GM19397 (cell line): ENCODE results near the gene VEGFA.
"Not testable (repeated sequence)": the region's sequence is repeated elsewhere in the genome, so short reads cannot be mapped to it uniquely, and the experiment has no call there.

Source experiments
- ATAC-seq: cut with Tn5 transposase; IDR thresholded peaks from one replicate; pipeline ENCODE4 v1.9.1; 2021; ENCODE audit warnings: mild to moderate bottlenecking, moderate library complexity; ENCODE audit not compliant: unreplicated experiment

VEGFA gene

DNA sequence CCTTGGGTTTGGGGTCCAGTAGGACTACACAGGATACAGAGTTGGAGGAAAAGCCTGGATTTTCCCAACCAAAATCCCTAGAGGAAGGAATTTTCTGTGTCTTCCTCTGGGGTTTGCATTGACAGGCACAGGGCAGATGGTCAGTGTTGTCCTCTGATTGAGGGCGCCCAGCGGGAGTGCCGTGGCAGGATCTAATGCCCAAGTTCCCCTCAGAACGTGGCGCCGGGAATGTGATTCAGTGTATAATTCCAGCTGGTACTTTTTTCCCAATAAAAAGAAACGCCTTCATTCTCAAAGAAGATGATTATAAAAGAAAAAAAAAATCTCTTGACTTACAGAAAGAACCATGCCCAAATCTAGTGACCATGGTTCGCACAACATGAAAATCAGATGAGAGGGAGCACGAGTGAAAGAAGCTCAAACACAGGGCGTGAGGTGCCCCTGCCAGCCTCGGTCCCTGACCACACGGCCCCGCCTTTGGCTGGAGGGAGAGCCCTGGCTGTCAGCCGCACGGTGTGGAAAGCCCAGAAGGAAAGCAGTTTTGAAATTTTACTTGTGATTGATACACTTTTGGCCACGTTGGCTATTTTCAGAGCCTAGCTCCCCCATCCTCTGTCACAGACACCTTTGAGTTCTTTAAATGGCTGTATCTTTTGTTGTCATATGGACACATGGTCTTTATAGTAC, 31.6 kb downstream of the VEGFA start:
- ATAC-seq = no peak

DNA sequence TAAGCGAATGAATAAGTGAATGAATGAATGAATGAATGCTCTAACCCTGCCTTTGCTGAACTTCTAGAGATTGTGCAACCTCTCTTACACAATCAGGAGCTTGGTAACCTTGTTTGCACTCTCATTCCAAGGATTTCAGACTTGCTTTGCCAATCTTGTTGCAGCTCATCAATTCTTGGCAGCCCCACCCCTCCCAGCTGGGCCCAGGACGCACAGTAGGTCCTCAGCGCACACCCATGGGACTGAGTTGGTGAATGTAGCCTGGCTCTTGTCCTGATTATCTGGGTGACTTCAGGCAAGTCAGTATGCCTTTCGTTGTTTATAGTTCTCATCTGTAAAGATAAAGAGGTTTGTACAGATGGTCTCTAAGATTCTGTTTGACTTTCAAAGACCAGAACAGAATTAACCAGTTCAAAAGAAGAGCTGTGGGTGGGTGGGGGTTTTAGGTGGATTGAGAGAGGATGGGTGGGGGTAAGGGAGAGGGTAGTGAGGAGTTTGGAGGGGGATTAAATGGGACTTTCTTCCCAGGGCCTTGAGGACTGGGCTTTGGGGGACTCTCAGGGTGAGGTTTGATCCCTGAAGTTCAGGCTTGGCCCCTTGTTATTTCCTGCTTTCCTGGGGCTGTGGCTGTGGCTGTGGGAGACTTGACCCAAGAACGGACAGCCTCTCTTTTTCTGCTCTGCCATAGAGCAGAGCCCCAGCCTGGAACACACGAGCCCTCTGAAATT, 33.2 kb downstream of the VEGFA start:
- no peak for ATAC-seq

DNA sequence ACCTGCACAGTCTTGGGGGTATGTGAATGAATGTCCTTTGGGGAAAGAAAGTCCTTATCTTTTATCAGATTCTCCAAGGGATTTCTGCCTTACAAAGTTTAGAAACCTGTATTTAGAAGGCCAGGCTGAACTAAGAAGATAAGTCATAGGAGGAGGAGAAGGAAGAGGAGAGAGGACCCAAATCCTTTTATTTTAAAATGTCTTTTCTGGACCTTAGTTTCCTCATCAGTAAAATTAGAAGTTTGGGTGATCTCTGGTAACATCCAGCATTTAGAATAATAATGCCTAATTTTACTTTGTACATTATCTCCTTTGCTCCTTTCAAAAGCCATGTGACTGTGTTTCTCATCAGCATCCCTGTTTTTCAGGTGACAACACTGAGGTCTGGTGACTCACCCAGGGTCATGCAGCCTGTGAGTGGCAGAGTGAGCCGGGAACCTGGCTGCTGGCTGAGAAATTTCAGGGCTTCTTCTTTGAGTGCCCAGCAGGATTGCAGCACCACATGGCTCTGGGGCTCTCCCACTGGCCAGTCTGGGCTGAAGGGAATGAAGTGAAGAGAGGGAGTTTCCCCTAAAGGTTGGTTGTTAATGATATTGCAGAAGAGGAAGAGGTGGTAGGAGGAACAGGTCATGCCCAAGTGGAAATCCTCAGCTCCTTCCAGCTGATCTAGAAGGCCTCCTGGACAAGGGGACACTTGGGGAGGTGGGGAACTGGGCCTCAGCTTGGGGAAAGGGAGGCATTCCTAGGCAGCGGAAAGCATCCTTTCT, 34.0 kb downstream of the VEGFA start:
- no peak for ATAC-seq

DNA sequence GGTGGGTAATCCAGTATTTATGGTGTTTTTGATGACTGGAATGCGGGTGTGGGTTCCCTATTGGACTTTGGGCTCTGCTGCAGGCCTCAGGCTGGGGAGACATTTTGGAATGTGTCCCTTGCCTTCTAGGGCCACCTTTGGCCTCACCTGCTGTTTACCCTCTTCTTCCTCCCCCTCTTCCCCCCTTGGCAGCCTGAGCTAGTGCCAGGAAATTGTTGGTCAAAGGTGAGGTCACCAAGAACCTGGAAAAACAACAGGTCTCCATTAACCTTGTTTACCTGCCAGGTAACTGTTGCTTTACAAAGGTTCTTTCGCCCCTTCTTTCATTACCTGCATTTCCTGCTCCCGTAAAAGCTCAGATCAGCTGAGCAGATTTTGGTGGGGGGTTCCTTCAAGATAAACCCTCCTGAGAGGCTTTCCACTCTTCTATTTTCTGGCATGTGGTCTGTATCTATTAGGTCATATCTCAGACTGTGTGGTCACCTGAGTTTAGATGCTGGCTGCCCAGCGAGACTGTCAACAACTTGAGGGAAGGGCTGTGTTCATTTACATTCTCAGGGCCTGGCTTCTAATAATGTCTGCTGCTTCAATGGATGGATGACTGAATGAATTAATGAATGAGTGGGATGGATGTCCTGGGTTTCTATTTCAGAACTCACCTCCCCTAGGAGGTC, 34.7 kb downstream of the VEGFA start:
- no peak for ATAC-seq

DNA sequence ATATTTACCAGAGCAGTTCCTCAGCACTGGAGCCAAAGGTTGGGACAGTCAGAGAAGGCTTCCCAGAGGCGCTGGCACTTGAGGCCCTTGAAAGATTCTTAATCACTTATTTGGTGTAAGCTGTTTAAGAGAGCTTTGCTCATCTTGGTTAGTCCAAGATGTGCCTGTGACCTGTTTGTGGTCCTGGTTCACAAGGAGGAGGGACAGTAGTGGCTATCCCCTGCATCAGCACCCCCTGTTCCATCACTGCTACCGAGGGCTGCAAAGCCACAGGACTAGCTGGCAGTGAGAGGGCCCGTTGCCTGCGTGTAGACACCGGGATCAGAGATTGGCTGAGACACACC, 35.7 kb downstream of the VEGFA start:
- ATAC-seq = no peak

DNA sequence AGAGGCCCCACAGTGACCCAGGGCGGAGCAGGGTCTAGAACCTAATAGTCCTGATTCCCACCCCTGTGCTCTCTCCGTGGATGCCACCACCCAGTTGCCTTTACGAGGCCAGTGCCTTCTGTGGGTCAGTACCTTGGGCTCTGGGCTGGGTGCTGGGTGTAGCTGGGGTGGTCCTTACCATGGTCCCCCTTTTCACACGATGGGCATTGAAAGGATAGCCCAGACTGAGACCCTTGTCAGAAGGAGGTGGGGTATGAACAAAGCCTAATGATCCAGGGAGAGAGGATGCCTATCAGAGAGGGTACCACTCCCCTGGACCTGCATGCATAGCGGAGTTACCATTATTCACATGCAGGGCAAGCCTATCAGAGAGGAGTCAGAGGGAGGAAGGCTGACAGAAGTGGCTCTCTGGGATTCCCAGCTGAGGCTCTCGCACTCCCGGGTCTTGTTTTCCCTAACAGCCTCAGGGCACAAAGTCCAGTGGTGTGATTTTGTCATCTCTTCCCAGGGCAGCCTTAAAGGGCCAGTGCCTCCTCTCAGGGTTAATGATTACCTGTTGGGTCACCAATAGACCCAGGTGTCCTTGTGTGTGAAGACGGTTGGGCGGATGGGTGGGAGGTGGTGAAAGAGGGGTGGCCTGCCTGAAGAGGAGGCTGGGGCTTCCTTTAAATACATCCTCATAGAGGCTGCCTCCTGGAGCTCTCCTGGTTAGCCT, 36.2 kb downstream of the VEGFA start:
- ATAC-seq = no peak

DNA sequence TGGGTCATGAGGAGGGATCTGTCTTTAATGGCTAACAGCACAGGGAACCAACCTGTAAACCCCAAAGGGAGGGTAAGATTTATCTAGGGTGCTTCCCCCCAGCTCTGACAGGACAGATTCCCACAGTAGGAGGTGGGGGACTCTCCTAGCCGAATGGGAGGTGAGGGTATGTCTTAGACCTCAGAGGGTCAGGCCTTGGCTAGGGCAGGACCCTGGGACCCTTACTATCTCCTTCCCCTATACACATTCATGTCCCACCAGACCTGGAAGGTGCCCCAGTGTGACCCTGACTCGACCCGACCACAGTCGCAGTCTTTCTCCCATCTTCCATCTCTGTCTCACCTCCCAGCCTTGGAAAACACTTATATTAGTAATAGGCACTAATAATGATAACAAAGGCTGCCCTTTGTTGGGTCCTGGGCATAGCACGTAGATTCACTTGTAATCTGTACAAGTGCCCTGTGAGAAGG, 36.8 kb downstream of the VEGFA start:
- ATAC-seq = no peak

DNA sequence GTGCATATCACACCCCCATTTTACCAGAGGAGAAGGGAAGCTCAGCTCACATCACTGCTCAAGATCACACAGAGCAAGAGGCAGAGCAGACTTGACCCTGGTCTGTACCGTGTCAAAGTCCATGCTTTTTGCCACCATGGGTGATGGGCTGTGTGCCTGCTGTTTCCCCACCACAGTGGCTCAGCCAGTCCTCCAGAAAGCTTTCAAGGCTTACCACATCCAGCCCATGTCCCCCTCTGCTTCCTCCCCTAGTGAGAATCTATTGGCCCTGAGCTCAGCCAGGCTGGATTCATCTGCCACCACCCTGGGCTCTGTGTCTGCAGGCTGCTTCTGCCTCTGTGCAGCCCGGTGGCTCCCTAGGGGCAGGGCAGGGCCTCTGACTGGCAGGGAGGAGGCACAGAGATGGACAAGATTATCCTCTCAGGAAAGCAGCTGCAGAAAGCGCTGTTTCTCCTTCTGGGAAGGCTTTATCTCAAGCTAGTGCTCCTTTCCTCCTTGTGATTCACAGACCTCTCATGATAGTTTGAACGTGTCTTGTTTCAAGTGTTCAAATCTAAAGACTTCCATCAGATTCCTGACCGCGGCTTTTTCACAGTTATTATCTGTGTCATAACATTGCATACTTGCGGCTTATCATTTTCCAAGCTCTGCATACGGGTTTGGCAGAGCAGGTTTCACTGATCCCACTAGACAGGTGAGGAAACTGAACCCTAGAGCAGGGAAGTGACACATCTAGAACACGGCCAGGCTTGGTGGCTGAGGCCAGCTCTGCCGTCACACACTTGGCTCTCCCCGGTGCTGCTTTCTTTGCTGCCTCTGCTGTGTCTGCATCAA, 37.4 kb downstream of the VEGFA start:
- no peak for ATAC-seq

DNA sequence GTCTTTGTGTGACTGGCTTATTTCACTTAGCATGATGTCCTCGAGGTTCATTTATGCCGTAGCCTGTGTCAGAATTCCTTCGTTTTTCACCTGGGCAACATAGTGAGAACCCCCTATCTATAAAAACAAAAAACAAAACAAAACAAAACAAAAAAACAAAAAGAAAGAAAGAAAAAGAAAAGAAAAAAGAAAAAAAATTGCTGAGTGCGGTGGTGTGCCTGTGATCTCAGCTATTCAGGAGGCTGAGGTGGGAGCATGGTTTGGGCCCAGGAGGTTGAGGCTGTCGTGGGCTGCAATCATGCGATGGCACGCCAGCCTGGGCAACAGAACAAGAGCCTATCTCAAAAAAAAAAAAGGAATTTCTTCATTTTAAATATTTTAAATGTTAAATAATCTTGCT, 38.4 kb downstream of the VEGFA start:
- no peak for ATAC-seq

DNA sequence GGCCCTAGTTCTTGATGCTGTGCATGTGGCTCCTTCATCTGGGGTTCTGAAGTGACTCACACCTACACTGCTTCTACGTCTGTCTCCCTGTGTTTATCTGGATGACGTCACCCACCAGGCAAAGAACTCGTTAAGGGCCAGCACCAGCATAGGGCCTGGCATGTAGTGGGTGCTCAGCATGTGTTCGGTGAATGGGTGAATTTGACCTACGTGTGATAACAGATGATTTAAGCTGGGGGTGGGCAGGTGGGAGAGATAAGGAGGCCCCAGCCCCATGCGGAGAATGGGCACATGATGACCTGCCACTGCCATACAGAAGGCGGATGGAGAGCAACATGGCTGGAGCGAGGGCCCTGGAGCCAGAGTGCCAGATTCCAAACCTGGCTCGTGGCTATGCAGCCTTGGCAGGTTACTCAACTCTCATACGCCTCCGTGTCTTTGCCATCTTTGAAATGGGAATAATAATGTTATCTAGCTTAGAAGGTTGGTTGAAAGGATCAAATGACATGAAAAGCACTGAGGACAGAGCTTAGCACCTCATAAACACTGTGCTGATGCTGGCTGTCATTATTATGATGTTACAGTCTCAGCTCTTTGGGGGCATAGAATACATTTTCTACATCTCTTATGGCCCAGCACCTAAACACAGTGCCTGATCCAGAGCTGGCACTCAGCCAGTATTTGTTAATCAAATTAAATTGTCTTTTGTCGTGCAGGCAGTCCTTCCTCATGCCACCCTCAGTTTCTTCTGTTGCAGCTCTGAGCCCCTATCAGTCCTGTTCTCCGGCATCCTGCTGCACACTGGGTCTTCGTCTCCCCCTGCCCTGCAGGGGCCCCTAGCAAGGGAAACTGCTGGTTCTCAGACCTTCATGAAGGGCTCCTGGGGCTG, 39.6 kb downstream of the VEGFA start:
- no peak for ATAC-seq

DNA sequence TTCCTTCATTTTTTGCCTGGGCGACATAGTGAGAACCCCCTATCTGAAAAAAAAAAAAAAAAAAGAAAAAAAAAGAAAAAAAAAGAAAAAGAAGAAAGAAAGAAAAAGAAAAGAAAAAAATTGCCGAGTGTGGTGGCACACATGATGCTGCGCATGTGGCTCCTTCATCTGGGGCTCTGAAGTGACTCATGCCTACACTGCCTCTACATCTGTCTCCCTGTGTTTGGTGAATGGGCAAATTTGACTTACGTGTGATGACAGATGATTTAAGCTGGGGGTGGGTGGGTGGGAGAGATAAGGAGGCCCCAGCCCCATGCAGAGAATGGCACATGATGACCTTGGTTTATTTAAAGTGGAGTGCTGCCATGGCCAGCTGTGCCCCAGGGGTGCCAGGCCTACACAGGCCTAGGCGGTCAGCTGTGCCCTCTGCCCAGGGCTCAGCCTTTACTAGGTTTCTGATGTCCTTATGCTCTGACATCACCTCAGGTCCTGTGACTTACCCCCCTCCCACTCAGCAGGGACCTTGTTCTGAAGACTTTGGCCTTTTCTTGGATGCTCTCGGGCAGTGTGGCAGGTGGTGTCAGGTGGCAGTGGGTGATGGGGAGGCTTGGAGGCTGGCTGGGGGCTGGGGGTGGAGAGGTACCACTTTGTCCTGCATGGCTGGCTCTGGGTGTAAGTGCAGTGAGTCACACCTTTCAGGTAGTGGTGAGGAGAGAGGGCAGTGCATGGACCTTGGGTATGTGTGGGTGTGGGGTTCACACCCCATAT, 41.1 kb downstream of the VEGFA start:
- ATAC-seq = no peak

DNA sequence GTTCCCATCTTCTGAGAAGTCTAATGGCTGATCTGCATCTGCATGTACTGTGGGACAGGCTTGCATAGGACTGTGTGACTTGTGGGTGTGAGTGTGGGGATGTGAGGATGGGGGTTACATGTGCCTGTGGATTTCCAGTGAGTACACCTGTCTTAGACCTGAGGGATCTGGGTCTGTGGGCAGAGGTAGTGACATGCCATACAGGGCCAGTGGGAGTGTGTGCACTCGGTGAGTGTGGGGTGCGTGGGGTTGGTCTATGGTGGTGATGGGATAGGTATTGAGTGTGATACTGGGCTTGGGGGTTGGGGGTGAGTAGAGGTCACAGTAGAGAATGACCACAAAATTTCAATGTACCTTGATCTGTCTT, 41.7 kb downstream of the VEGFA start:
- ATAC-seq = no peak

DNA sequence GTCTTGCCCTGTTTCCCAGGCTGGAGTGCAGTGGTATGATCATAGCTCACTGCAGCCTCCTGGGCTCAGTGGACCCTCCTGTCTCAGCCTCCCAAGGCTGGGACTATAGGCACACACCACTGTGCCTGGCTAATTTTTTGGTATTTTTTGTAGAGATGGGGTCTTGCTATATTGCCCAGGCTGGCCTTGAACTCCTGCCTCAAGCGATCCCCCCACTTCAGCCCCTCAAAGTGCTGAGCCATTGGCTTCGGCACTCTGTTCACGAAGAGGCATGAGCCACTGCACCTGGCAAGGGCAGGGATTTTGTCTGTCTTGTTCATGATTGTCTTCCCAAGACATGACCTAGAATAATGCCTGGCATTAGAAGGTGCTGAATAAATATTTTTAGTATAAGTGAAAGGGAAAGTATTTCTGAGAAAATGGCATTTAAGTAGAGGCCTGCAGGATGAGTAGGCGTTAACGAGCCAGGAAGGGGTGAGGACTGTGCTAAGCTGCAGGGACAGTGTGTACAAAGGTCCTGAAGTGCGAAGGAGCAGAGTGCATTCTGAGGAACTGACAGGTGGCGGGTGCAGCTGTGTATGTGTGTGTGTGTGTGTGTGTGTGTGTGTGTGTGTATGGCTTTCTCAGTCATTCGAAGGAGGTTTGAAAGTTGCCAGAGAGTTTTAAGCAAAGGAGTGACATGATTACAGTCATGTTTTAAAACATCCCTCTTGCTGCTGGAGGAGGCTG, 43.0 kb downstream of the VEGFA start:
- ATAC-seq = no peak

DNA sequence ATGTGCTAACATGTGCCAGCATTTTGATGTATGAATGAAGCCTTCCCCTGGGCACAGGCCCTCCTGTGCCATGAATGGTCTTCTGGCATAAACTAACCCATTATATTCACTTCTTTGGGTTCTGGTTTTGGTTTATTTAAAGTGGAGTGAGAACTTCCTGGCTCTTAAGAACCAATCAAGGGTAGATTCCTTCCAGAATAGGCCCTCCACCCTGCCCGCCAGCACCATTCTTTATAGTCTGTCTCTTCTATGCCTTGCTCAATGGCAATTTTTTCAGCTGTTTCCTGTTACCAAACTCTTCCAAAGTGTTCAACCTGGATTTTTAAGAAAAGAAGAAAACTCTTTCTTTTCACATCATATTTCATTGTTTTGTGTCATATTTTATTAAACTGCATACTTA, 44.1 kb downstream of the VEGFA start:
- no peak for ATAC-seq

DNA sequence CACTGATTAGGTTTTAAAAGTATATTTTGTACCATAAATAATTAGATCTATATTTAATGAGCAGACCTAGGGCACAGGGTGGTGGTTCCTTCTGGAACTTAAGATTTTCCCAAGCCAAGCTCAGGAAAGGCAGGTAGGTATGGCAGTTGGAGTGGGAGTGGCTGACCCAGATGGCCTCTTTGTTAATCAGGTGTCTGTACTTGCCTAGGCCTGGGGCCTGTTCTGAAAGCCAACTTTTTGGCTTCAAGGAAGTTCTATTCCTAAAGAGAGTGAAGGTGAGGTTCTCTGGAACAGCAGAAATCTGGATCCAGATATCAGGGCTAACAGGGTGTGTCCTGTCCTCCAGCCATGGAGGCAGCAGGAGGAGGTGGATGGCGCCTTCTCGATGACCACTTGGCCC, 44.9 kb downstream of the VEGFA start:
- ATAC-seq = no peak

DNA sequence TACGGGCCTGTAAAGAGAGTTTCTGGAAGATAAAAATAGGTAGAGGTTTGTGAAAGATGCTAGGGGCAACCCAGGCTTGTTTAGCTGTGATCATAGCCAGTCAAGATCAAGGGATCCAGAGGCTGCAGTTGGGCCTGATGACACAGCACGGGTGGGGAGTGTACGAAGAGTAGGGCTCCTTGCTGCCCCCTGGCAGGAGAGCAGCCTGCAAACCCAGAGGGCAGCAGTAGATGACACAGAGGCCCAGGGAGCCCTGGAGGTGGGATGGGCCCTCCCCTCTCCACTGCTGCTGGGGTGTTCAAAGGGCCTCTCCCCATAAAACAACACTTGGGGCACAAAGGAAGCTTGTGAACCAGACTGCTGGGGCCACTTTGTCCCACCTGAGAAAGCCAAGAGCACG, 47.2 kb downstream of the VEGFA start:
- ATAC-seq = no peak

DNA sequence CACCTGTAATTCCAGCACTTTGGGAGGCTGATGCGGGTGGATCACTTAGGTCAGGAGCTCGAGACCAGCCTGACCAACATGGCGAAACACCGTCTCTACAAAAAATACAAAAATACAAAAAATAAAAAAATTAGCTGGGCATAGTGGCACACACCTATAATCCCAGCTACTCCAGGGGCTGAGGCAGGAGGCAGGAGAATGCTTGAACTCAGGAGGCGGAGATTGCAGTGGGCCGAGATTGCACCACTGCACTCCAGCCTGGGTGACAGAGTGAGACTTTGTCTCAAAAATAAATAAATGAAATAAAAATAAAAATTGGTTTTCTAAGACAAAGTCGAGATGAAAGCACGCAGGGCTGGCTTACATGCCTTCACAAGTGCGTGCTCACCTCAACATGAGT, 49.0 kb downstream of the VEGFA start:
- ATAC-seq = not testable (repeated sequence)

DNA sequence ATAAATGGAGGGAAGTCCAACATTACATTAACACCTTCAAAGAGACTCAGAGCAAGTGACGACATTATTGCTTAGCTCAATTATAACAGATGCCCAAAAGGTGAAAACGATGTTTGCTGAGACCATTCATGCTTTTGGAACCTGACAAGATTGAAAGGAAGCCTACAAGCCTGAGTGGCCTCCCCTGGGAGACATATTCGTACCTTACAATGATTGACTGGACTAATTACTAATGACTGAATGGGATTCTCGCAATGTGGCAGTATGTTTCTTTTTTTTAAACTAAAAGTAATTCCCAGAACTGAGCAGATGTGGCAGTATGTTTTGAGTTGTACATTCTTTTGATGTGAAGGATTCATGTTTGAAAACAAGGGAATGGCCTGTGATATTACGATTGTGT, 49.9 kb downstream of the VEGFA start:
- no peak for ATAC-seq
